Lower leg skin (tissue), 4 donors: ENCODE results near the gene PRDM13. TPM values are rescaled to one million over a fixed set of nuclear protein-coding genes. Genes with fewer than 3 reads are reported as not detected.

Source experiments
- DNase-seq, 2 donors: peaks; one replicate each; pipeline ENCODE4 v3.0.0-alpha.2; 2019; ENCODE audit warnings: low spot score in 2 of 2
- H3K4me3 ChIP-seq: fragments of 200-600 bp; sonication (generic); 2 replicates; pipeline ENCODE4 v1.5.1; 2017; ENCODE audit warnings: mild to moderate bottlenecking, low read depth; ENCODE audit not compliant: poor library complexity, severe bottlenecking
- CTCF ChIP-seq, 3 donors: fragments of 450-650 bp; IDR thresholded peaks; one replicate each; pipeline ENCODE4 v1.5.1; 2016; ENCODE audit warnings: antibody characterized with exemption in 3 of 3, mild to moderate bottlenecking in 3 of 3, moderate library complexity in 2 of 3
- POLR2A ChIP-seq, 2 donors: fragments of 450-650 bp; IDR thresholded peaks; one replicate each; pipeline ENCODE4 v1.6.1; 2016 to 2017; ENCODE audit warnings: antibody characterized with exemption in 2 of 2, mild to moderate bottlenecking in 1 of 2, moderate library complexity in 1 of 2
- WGBS, 2 donors: methylation state at CpG; one replicate each; pipeline ENCODE4 v1.1.5; 2018; 5-methylcytosine and 5-hydroxymethylcytosine counted together
- intact Hi-C: fragments of 100-400 bp; cut with DNase I; formaldehyde crosslinking; loops from one replicate; pipeline ENCODE4 v1.15.0; 2023; ENCODE audit warnings: low total_unique reads
- total RNA-seq, 4 donors: library from RNA; depleted of rRNA; stranded (reverse); fragments of >200 nt; gene quantifications; one replicate each; pipeline ENCODE4 v1.1.0, GENCODE V29; 2016

The PRDM13 gene
- total RNA-seq, 4 donors from 2014 or later: 0.10 TPM; not detected in 3

- 92 to 93% methylated on average over 2 of the region's 2 CpGs for WGBS, 2 donors
- DNase-seq: no peak
- H3K4me3 ChIP-seq: no peak overlapping the region
- no peak for TF ChIP-seq CTCF (IDR thresholded peaks at IDR 0.05)
- TF ChIP-seq POLR2A (IDR thresholded peaks at IDR 0.05): no peak
- intact Hi-C loops: no loop called here
These were observed 32.5 kb upstream of the PRDM13 start for GRCh38 chr6:99573980-99574617.

GRCh38 chr6:99575544-99576227 is 30.9 kb upstream of the PRDM13 start:
- DNase-seq: no peak
- TF ChIP-seq POLR2A (IDR thresholded peaks at IDR 0.05) (no peak), CTCF (IDR thresholded peaks at IDR 0.05) (no peak)
- intact Hi-C loops: no loop called here
- WGBS, 2 donors: 100% methylated on average over 1 to 2 of the region's 2 CpGs
- no peak overlapping the region for H3K4me3 ChIP-seq

GRCh38 chr6:99579781-99580180 is 26.9 kb upstream of the PRDM13 start:
- DNase-seq: no peak
- no peak for TF ChIP-seq POLR2A (IDR thresholded peaks at IDR 0.05)
- TF ChIP-seq CTCF (IDR thresholded peaks at IDR 0.05): no peak
- WGBS, 2 donors: 71 to 76% methylated on average over 4 of the region's 4 CpGs
- intact Hi-C loops: no loop called here
- no peak overlapping the region for H3K4me3 ChIP-seq

- no peak for DNase-seq
- TF ChIP-seq POLR2A (IDR thresholded peaks at IDR 0.05) (no peak), CTCF (IDR thresholded peaks at IDR 0.05) (no peak)
- intact Hi-C loops: no loop called here
- no peak overlapping the region for H3K4me3 ChIP-seq
- WGBS, 2 donors: 74 to 79% methylated on average over 4 of the region's 4 CpGs
These were observed 18.8 kb upstream of the PRDM13 start for GRCh38 chr6:99587792-99588191.

- 1 to 4% methylated on average over 31 to 50 of the region's 52 CpGs for WGBS, 2 donors
- peak overlapping the region; percentile 5 for H3K4me3 ChIP-seq
- peak; percentile 51 to 95 for DNase-seq
- intact Hi-C loops: no loop called here
- no peak for TF ChIP-seq CTCF (IDR thresholded peaks at IDR 0.05)
- TF ChIP-seq POLR2A (IDR thresholded peaks at IDR 0.05): no peak
These were observed 17.9 kb upstream of the PRDM13 start for GRCh38 chr6:99588618-99589289.
